Measurements from ENCODE around the gene LRRC4. TPM values are rescaled to one million over a fixed set of nuclear protein-coding genes. Genes with fewer than 3 reads are reported as not detected.

Gene LRRC4, protein sequence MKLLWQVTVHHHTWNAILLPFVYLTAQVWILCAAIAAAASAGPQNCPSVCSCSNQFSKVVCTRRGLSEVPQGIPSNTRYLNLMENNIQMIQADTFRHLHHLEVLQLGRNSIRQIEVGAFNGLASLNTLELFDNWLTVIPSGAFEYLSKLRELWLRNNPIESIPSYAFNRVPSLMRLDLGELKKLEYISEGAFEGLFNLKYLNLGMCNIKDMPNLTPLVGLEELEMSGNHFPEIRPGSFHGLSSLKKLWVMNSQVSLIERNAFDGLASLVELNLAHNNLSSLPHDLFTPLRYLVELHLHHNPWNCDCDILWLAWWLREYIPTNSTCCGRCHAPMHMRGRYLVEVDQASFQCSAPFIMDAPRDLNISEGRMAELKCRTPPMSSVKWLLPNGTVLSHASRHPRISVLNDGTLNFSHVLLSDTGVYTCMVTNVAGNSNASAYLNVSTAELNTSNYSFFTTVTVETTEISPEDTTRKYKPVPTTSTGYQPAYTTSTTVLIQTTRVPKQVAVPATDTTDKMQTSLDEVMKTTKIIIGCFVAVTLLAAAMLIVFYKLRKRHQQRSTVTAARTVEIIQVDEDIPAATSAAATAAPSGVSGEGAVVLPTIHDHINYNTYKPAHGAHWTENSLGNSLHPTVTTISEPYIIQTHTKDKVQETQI
- total RNA-seq, result 10 to 100 TPM in 3 of 6 donors, 1 to 10 TPM in 3; 3.9 to 23.3 (median 11.1) TPM

DNA sequence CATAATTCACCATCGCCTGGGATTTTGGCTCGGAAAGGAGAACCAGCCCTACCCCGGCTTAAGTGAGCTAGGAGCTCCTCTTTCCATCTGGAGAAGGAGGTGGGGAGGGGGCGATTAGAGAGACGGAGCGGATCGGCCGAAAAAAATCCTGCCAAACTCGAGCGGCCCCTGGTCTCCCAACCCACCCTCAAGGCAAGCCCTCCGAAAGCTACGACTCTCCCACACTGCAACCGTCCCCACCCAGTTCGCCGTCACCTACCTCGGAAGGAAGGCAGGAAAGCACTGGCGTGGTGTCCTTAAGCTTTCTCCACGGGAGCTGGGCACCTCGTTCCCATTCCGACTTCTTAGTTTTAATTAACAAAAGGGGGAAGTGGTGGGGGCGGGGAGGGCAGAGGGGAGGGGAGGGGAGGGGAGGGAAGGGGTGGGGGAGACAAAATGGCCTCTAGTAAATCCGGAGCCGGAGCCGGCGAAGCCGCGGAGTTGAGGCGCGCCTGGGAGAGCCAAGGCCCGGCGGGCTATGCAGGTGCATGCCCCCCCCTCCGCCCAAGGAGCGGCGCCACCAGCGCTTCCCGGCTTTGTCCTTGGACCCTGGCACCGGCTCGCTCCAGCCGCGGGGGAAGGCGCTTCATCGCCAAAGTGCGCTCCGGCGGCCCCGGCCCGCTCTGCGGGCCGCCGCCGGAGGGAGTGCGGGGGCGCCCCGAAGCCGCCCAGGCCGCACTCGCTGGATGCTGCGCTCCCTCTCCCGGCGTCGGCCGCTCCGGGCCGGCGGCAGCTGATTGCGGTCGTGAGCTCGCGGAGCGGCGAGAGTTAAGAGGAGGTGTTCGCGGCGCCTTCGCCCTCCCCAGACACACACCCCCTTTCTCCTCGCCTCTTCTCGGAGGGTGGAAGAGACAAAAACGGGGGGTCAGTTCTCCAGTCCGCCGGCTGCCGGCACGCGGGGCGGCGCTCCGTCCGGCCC is at the start of gene LRRC4:
TSS of gene LRRC4 (minus strand) at position 784 of the 958 bp plus-strand sequence. CDS start 797 bp downstream, outside the sequence.
- TF ChIP-seq, protein P1, sequence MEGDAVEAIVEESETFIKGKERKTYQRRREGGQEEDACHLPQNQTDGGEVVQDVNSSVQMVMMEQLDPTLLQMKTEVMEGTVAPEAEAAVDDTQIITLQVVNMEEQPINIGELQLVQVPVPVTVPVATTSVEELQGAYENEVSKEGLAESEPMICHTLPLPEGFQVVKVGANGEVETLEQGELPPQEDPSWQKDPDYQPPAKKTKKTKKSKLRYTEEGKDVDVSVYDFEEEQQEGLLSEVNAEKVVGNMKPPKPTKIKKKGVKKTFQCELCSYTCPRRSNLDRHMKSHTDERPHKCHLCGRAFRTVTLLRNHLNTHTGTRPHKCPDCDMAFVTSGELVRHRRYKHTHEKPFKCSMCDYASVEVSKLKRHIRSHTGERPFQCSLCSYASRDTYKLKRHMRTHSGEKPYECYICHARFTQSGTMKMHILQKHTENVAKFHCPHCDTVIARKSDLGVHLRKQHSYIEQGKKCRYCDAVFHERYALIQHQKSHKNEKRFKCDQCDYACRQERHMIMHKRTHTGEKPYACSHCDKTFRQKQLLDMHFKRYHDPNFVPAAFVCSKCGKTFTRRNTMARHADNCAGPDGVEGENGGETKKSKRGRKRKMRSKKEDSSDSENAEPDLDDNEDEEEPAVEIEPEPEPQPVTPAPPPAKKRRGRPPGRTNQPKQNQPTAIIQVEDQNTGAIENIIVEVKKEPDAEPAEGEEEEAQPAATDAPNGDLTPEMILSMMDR (IDR thresholded peaks at IDR 0.05), result no peak
- no peak for TF ChIP-seq POLR2AphosphoS5 (IDR thresholded peaks at IDR 0.05)
- TF ChIP-seq POLR2A (IDR thresholded peaks at IDR 0.05), result no peak
- no peak for TF ChIP-seq EP300 (IDR thresholded peaks at IDR 0.05)
- DNase-seq (peak in 1 of 2 donors; percentile 89), ATAC-seq (ENCODE audit: low FRiP score in 2 of 2) (peak in 1 of 2 donors; percentile 55)
- H3K4me3 ChIP-seq, result peak within 1 kb of the TSS; percentile 30 to 68 (median 58)
- H3K4me1 ChIP-seq, result peaks cover 37 to 70% (median 51%) of the 10 kb centered on the region in 4 donors
- H3K36me3 ChIP-seq, result no peaks in the 10 kb centered on the region
- H3K27ac ChIP-seq, result peak within 1 kb of the TSS; percentile 45 to 87 (median 74)
- 8 to 24% methylated on average over 9 to 20 of the region's 87 CpGs for WGBS, 2 donors
- H3K9me3 ChIP-seq, result no peaks in the 10 kb centered on the region
- H3K27me3 ChIP-seq, result peaks cover 0 to 5% (median 0%) of the 10 kb centered on the region in 4 donors

DNA sequence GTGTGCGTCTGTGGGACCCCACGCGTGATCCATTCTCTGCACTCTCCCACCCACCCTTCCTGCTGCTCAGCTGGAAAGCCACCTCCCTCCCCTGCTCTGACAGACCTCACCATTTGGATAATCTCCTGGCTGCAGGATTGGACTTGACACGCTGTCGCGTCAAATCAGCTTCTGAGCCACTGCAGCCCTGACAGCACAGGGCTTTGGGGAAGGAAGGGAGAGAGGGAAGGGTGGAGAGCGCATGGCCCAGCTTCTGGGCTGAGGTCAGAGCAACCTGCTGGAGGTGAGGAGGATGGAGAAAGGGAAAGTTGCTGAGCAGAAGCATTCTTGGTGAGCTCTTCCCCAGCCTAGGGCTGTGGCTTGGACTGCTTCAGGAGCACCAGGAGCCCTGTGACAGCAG is 48.9 kb upstream of the LRRC4 start:
- DNase-seq (no peak), ATAC-seq (ENCODE audit: low FRiP score in 2 of 2) (no peak)
- H3K4me1 ChIP-seq, result peaks cover 0 to 23% (median 13%) of the 10 kb centered on the region in 4 donors
- peaks cover 6 to 83% (median 49%) of the 10 kb centered on the region in 4 donors for H3K36me3 ChIP-seq
- no peak overlapping the region for H3K27ac ChIP-seq
- H3K9me3 ChIP-seq, result no peaks in the 10 kb centered on the region
- H3K27me3 ChIP-seq, result no peaks in the 10 kb centered on the region
- WGBS, 2 donors, result 99% methylated on average over 7 of the region's 7 CpGs
- TF ChIP-seq POLR2A (IDR thresholded peaks at IDR 0.05) (no peak), EP300 (IDR thresholded peaks at IDR 0.05) (no peak), POLR2AphosphoS5 (IDR thresholded peaks at IDR 0.05) (no peak)
- TF ChIP-seq, protein P1 (IDR thresholded peaks at IDR 0.05), result no peak
- no peak overlapping the region for H3K4me3 ChIP-seq

DNA sequence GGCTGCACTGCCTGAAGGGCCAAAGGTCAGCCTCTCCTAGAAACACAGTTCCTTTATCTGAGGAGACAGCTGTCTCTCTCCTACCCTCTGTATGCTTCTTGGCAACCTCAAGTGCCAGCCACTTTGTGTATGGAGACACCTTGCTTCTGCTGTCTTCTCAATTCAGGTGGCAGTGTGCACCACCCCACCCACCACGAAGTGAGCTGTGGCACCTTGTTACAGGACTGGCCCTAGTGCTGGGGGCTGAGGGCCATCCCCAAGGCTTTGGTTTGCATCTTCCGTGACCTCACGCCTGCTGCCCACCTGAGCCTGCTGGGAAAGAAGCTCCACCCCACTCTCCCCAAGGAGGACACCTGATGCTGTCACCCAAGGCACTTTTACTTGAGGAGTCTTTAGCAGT is 47.1 kb upstream of the LRRC4 start:
- DNase-seq (no peak), ATAC-seq (ENCODE audit: low FRiP score in 2 of 2) (no peak)
- H3K27me3 ChIP-seq, result no peaks in the 10 kb centered on the region
- H3K27ac ChIP-seq, result no peak overlapping the region
- H3K9me3 ChIP-seq, result no peaks in the 10 kb centered on the region
- peaks cover 4 to 73% (median 48%) of the 10 kb centered on the region in 4 donors for H3K36me3 ChIP-seq
- TF ChIP-seq POLR2AphosphoS5 (IDR thresholded peaks at IDR 0.05), result no peak
- TF ChIP-seq EP300 (IDR thresholded peaks at IDR 0.05), result no peak
- TF ChIP-seq POLR2A (IDR thresholded peaks at IDR 0.05), result no peak
- TF ChIP-seq, protein P1 (IDR thresholded peaks at IDR 0.05), result no peak
- H3K4me1 ChIP-seq, result peaks cover 0 to 26% (median 13%) of the 10 kb centered on the region in 4 donors
- H3K4me3 ChIP-seq, result no peak overlapping the region
- 88 to 100% methylated on average over 2 to 3 of the region's 3 CpGs for WGBS, 2 donors

DNA sequence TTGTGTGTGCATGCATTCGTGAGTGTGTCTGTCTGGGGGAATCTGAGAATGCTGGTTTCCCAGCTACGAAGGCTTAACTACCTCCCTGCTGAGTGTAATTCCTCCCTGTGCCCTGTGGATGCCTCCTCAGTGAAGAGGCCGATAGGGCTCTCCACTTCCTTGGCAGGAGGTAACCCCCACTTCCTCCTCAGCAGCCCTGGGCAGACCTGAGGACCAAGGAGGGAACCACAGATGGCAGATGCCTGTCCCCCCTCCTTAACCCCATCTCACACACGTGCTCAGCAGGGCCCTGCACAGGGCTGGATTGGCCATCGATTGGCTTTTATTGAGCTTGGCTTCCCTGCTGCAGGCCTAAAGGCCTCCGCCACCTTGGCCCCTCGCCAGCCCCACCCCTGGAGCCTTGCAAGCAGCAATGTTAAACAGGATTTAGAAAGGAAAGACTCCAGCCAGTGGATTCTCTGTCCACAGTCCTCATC is 45.6 kb upstream of the LRRC4 start:
- WGBS, 2 donors, result 49 to 66% methylated on average over 5 to 7 of the region's 7 CpGs
- peak in 1 of 2 donors; percentile 90 for DNase-seq

More for the DNA sequence above, 45.6 kb upstream of the LRRC4 start:
- no peaks in the 10 kb centered on the region for H3K27me3 ChIP-seq
- no peak overlapping the region for H3K27ac ChIP-seq
- H3K4me3 ChIP-seq, result no peak overlapping the region
- no peak for ATAC-seq (ENCODE audit: low FRiP score in 2 of 2)
- peaks cover 4 to 58% (median 42%) of the 10 kb centered on the region in 4 donors for H3K36me3 ChIP-seq
- peaks cover 0 to 26% (median 13%) of the 10 kb centered on the region in 4 donors for H3K4me1 ChIP-seq
- no peaks in the 10 kb centered on the region for H3K9me3 ChIP-seq
- TF ChIP-seq POLR2AphosphoS5 (IDR thresholded peaks at IDR 0.05) (no peak), POLR2A (IDR thresholded peaks at IDR 0.05) (no peak), EP300 (IDR thresholded peaks at IDR 0.05) (no peak)
- TF ChIP-seq, protein P1 (IDR thresholded peaks at IDR 0.05), result no peak

Measured in upper lobe of left lung (tissue), 6 donors.